Measurements from ENCODE around the gene SMIM27.
"Not testable (repeated sequence)": the region's sequence is repeated elsewhere in the genome, so short reads cannot be mapped to it uniquely, and the experiment has no call there.

SMIM27 gene, protein sequence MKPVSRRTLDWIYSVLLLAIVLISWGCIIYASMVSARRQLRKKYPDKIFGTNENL

DNA sequence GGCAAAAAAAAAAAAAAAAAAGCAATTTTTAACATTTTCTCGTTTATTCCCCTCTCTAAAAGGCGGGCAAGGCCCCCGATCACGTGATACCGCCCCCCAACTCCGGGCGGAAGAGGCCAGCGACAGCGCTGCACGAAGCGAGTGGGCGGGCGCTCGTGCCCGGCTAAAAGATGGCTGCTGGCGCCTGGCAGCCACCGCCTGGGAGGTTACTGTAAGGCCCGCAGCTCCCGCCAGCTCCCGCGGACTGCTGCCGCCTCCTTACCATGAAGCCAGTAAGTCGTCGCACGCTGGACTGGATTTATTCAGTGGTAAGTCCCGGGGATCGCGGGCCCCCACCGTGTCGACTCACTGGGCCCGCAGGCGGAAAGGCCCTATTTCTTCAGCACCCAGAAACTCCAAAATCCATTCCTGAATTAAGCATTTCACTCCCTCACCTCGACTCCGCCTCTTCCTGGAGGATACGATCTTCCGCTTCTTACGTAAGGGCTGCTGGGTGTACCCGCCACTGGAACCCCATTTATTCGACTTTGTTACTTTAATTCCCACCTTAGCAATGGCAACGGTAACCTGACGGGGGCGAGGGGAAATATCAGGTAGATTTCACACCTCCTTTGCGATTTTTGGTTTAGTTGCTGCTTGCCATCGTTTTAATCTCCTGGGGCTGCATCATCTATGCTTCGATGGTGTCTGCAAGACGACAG, at the start of gene SMIM27, which contains the start of gene TOPORS:
Gene SMIM27 (plus strand): TSS at position 156 of the 701 bp plus-strand sequence. CDS start 108 bp downstream, at position 264.
Gene TOPORS (minus strand): TSS at position 415 of the 701 bp plus-strand sequence. CDS start 150 bp downstream, at position 265.
- peak; percentile 85 to 91 for DNase-seq

DNA sequence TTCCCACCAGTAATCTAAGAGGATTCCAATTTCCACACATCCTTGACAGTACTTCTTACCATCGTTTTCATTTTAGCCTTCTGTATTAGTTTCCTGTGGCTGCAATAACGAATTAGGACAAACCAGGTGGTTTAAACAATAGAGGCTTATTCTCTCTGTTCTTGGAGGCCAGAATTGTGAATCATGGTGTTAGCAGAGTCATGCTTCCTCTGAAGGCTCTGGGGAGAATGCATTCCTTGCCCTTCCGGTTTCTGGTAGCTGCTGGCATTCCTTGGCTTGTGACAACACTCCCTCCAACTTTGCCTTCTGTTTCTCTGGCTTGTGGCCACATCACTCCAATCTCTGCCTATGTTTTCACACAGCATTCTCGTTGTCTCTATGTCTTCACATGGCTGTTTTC, 49.7 kb upstream of the SMIM27 start:
- no peak for DNase-seq

DNA sequence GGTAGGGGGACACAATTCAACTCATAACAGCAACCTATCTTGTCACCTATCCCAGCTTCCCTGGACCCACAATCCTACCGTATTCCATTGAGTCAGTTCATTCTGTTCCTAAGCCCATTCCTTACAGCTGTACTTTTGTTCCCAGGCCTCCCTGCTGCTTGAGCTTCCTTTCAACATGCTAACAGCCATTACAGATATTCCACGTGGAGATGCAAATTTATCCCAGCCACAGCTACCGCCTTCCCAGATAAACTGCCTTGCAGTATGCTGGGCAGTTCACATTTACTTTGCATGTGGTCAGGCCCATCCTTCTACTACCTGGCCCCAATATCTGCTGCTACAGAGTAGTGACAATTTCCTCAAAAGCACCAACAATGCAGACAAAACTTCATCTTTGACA, 49.1 kb upstream of the SMIM27 start:
- DNase-seq, result no peak

DNA sequence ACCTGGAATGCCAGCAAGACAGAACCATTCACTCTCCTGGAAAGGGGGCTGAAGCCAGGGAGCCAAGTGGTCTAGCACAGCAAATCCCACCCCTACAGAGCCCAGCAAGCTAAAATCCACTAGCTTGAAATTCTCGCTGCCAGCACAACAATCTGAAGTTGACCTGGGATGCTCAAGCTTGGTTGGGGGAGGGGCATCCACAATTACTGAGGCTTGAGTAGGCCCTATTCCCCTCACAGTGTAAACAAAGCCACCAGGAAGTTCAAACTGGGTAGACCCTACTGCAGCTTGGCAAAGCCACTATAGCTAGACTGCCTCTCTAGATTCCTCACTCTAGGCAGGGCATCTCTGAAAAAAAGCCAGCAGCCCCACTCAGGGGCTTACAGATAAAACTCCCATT, 43.4 kb upstream of the SMIM27 start:
- DNase-seq, result no peak

DNA sequence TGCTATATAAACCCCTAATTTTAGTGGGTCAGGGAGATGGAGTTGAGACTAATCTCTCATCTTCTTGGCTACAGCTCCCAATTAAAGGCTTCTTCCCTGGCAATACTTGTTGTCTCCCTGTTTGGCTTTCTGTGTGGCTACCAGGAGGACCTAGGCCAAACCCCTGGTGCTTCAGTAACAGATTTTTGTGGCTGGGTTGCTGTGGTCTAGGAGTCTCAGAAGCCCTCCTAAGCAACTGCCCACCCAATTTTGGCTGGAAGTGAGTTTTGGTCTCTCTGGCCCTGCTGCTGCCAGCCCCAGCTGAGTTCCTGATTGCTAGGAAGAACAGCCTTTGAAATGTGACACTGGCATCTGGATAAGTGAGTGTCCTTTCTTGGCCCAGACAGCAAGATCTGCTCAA, 35.9 kb upstream of the SMIM27 start:
- DNase-seq, result no peak

DNA sequence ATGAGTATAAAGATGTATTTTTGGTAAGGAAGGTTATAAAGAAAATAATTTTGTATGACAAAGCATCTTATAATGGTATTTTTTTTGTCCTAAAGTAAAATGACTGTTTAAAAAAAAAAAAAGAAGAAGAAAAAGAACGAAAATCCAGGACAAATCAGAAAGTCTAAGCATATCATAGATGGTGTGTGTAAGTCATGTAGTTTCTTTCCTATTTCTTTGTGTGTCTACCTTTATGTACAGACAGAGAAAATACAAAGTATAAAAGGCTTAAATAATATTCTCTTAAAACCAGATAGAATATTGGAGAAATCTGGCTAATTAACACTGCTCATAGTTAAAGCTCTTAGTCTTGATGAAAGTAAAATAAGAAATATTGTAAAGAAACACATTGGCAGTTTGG, 33.9 kb upstream of the SMIM27 start:
- no peak for DNase-seq

DNA sequence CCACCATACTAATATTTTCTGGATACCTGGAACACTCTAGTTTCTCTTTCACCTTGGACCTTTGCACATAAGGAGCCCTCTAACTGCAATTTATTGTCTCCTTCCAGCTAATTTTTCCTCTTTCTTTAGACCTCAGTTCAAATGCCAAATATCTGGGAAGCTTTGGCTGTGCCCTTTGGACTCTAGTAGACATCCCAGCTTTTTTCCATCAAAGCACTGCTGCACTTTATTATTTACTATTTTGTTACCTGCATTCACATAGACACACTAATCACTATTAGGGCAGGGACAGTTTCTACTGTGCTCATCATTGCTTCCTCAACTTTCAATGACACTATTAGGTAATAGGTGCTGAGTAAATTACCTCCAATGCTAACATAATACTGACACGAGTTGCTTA, 28.2 kb upstream of the SMIM27 start:
- no peak for DNase-seq

DNA sequence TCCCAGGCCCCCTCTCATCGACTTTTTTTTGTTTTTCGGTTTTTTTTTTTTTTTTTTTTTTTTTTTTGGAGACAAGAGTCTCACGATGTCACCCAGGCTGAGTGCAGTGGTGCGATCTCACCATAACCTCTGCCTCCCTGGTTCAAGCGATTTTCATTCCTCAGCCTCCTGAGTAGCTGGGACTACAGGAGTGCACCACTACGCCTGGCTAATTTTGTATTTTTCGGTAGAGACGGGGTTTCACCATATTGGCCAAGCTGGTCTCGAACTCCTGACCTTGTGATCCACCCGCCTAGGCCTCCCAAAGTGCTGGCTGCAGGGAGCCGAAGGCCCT, 27.6 kb upstream of the SMIM27 start:
- not testable (repeated sequence) for DNase-seq

DNA sequence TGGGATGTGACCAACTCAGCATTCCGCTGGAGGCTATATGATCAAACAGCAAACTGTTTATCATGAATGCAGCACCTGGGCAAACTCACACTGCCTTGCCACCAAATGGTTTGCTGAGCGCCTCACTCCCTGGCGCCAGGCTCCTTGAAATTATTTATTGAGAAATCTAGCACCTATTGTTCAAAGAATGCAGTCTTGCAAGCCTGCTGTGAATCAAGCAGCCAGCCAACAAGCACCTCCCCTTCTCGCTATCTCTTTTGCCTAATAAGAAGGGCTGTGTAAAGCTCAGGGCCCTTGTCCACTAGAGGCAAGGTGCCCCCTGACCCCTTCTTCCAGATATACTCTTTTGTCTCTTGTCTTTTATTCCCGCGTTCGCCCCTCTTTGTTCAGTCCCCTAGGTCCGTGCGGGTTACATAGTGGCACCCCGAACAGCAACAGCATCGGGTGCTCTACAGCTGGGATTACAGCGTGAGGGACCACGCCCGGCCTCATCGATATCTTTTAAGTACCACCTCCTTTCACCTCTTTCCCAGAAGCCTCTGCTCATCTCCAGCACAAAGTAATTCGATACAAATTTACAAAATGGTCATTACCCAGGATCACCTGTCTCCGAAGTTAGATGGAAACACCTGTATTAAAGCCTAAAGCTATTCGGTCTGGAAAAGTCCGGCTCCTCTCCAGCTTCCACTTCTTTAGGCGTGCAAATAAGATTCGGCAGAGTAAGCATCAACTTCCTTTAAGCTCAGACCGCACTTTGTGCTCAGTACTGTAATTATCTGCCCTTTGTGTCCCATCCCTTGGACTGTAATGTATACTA, 27.0 kb upstream of the SMIM27 start:
- peak; percentile 20 to 63 for DNase-seq

DNA sequence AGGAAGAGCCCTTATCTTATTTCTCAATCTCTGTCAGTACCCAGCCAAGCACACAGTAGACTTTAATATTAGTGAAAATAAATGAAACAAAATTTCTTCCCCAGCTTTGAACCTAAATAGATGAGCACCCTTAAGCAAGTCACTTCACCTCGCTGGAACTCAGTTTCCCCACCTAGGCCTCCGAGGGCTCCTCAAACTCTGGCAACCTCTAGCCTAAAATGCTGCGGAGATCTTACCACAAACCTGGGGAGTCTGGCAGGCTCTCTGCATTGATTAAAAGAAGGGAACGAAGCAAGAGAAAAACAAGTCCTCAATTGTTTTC, 26.5 kb upstream of the SMIM27 start:
- DNase-seq, result no peak

DNA sequence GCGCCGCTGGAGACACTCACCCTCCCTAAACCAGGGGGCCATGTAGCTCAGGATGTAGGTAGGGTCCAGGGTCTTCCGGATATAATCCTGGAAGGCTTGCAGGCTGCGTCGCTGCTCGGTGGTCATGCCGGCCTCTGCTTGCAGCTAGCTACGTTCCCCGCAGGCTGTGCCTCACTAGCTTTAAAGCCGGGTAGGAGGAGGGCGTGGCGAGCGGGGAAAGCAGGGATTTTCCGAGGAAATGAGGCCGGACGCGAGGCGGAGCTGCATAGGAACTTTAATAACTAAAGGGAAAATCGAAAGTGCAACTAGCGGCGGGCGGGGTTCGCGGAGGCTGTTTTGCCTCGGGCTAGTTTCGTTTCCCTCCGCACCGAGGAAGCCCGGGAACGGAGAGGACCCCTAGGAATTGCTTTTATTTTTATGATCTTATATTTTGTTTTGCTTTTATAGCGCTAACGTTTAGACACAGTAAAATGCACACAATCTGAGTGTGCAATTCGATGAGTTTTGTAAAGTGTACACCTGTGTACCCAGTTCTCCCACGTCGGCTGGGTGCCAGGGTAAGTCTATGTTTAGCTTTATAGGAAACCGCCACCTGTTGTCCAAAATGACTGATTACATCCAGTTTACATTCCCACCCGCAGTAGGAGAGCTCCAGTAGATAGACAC, 26.0 kb upstream of the SMIM27 start, which contains the start of gene RIGI:
Gene RIGI (minus strand): TSS at position 156 of the 666 bp plus-strand sequence. CDS start 30 bp downstream, at position 126.
- DNase-seq, result peak; percentile 94 to 100

DNA sequence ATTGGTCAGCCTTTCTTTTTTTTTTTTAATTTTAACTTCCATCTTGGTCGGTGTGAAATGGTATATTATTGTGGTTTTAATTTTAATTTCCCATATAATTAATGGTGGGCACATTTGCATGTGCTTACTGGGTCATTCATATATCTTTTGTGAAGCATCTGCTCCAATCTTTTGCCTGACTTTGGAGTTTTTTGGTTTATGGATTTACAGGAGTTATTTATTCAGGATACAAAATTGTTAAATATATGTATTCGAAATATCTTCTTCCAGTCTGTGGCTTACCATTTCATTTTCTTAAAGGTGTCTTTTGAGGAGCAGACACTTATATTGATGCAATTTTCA, 25.4 kb upstream of the SMIM27 start:
- no peak for DNase-seq

DNA sequence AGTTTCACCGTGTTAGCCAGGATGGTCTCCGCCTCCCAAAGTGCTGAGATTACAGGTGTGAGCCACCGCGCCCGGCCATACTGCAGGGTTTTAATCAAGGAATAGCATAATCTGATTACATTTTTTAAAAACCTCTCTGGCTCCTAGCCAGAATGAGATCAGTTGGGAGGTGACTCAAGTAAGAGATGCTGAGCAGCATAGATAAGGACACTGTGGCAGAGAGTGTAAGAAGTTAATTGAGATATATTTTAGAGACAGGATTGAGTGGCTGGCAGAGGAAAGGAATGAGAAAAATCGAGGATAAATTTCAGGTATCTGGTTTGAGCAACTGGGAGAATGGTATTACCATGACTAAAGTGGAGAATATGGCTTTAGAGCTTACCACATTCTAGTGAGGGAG, 18.8 kb upstream of the SMIM27 start:
- DNase-seq, result no peak

DNA sequence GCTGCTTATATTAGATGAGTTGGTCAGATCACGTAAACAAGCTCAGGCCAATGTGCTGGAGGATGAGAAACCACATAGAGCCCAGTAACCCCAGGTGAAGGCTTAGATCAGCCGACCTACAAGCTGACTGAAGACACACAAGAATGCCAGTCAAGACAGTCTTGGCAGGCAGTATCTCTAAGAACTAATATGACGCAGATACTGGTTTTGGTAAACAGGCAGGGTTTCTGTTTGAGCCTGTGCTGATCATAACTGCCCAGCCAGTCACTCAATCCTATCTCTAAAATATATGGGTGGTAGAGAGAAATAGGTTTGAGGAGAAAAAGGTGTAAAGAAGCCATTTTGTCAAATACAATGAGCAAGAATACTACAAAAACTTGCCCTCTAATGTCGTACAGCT, 18.3 kb upstream of the SMIM27 start:
- no peak for DNase-seq

DNA sequence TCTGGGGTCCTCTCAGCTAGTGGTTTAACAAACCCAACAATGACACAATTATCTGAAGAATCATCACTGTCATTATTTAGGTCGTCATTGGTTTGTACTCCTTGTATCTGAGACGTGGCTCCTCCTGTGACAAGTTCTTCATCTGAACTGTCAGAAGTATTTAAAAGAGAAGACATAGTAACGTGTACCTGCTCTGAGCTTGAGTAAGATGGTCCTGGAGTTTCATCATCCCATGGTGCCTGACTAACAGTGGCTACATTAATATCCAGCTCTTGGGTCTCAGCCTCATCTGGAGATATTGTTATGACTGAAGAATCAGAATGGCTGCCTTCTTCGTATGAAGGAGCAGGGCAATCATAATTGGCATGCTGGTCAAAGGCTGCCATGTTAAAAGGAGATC, 9.1 kb upstream of the SMIM27 start:
- DNase-seq, result no peak

DNA sequence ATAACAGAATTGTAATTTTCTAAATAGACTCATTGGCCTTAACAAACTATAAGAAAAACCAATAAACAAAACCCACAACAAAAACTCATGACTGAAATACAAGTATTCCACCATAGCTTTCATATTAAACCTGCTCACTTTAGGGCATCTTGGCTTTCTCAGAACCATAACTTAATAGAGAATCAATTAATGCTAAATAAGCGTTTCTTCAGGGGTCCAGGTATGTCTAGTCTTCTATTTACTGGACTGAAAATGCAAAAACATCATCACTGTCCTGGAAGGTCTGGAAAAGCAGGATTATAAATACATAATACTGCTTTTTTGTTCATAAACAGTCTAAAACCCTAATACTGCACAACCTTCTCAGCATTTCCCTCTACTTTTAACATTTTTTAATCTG, 6.2 kb upstream of the SMIM27 start:
- no peak for DNase-seq

DNA sequence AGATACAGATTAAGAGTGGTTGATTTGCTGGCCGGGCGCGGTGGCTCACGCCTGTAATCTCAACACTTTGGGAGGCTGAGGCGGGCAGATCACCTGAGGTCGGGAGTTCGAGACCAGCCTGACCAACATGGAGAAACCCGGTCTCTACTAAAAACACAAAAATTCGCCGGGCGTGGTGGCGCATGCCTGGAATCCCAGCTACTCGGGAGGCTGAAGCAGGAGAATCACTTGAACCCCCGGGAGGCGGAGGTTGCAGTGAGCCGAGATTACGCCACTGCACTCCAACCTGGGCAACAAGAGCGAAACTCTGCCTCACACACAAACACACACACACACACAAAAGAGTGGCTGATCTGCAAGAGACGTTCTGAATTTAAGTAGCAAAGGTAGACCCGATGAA, 3.9 kb upstream of the SMIM27 start:
- DNase-seq, result not testable (repeated sequence)

DNA sequence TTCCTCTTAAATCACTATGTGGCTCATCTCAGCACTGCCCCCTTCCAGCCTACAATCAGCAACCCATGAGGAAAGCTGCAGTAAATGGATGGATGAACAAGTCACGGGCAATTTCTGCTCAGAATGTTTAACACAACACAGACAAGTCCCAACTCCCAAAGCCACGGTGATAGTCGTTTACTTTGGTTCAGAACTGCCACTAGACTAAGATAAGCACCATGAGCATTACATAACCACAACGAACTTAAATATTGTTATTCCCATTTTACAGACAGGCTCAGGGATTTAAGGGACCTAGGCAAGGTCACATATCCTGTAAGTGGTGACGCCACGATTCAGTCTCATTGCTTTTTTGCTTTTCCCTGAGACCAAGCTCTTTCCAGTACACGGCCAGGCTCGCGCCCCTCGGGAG, 2.0 kb upstream of the SMIM27 start:
- DNase-seq, result no peak

DNA sequence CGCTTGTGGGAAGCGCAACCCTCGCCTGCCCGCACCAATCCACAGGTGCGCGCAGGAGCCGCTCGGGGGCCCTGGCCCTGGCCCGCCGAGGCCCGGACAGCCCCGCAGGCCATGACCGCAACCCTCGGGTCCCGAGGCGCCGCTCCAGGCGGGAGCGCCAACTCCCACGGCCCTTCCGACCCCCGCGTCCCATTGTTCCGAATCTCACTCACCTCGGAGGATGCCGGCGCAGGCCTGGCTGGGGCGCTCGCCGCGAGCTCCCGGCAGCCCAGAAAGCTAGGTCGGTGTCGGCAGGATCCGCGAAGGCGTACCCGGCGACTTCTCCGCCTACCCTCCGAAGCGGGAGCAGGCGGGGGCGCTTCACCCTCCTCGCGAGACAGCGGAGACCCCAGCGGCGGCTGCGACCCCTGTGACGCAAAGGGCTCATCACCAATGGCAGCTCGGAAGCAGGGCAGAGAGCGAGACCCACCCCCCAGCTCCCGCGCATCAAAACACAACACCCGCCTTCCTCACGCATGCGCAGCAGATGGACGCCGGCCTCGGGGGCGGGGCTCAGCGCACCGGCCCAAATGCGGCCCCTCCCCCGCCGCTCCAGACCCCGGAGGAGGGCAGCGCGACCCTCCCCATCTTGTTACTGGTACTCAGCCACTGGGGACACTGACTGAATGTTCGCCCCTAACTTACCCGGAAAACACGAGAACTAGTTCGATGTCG, 1.4 kb upstream of the SMIM27 start:
- DNase-seq, result peak; percentile 66 to 84

DNA sequence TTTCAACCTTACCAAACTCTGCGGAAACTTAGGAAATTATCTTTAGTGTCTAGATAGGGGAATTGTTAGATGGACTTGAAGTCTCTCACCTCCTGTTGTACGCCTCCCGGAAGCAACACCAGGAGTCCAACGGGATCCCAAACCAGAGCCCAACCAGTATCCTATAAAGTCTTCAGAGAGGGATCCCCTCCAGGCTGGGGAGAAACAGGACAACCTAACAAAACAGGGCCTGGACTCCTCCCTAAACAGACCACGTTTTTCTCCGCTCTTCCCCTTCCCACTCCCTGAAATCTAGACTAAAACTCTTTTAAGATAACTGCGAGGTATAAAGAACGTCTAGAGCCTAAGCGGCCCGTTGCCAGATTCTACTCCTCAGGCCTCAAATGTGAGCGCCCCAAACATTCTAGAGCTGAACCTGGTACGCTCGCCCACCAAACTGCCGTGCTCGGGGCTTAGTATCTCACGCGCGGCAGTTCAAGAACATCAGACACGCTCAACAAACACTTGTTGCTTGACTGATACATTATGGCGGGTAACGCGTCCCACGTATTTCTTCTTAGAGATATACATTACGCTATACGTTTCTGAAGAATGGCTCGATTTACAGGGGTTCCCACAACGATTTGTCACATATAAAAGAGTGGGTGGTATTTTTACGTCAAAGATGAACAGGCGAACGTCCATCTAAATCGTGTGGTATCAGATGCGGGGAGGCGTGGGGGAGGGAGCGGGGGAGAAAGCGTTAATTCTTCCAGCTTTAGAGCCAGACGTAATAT, 663 bp upstream of the SMIM27 start:
- DNase-seq, result peak; percentile 61 to 64

DNA sequence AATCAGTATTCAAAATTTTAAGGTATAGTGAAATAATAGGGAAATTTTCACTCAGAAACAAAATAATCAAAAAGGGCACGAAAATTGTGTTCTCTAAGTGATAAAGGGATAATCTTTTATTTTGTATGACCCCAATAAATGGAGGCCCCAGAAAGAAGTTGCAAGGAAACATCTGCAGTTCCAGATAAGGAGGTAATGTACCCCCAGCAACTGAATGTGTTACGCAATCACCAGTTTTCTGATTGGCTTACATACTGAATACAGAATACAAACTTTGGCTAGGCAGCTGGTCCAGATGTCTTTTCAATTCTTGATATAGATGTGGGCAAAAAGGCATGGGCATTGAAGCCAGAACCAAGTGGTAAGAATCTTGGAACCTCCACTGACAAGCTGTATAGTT, 2.0 kb downstream of the SMIM27 start:
- DNase-seq, result no peak

DNA sequence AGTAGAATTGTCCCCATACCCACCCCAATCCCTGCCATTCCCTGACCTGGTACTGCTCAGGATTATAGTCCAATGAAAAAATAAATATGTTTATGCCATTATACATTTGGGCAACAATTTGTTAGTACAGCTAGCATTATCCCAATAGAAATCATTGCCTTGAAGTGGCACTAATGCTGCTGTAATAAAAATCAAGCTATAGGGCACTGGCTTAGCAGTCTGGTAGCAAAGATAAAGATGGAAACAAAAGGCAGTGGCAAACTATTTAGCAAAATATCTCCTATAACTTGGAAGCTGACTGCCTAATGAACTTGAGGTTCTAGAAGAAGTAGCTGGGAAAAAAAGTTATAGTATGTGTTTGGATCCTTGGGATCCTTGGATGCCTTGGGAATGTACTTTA, 2.5 kb downstream of the SMIM27 start:
- DNase-seq, result no peak

All from inflammatory macrophage treated with lipopolysaccharide for 1 hour (primary cell).